Stimulated activated CD8-positive, alpha-beta memory T cell treated with anti-CD3 and anti-CD28 coated beads, Interleukin-4, amount 100 ng/mL, for 24 hours (primary cell): ENCODE data around the gene P2RX5.

Experiments
- DNase-seq: peaks from one replicate; pipeline ENCODE4 v3.0.0-alpha.2; 2020; ENCODE audit warnings: low read depth

P2RX5 gene

GRCh38 chr17:3656755-3657587 is 39.0 kb downstream of the P2RX5 start:
- DNase-seq = no peak

GRCh38 chr17:3656353-3656752 is 39.6 kb downstream of the P2RX5 start:
- DNase-seq = no peak

GRCh38 chr17:3655766-3656165 is 40.2 kb downstream of the P2RX5 start:
- no peak for DNase-seq

GRCh38 chr17:3647769-3648555 is 48.0 kb downstream of the P2RX5 start:
- DNase-seq = no peak

- DNase-seq = no peak
Measured at GRCh38 chr17:3647251-3647650, 48.7 kb downstream of the P2RX5 start.

- no peak for DNase-seq
Measured at GRCh38 chr17:3645310-3645709, 50.6 kb downstream of the P2RX5 start.

- DNase-seq = no peak
Measured at GRCh38 chr17:3643889-3644349, 52.0 kb downstream of the P2RX5 start.

GRCh38 chr17:3641717-3642486 is 54.1 kb downstream of the P2RX5 start:
- no peak for DNase-seq

- DNase-seq = no peak
Measured at GRCh38 chr17:3641014-3641413, 54.9 kb downstream of the P2RX5 start.

GRCh38 chr17:3639981-3640596 is 55.9 kb downstream of the P2RX5 start:
- DNase-seq = no peak

GRCh38 chr17:3636908-3637373 is 59.0 kb downstream of the P2RX5 start:
- no peak for DNase-seq

- peak; percentile 92 for DNase-seq
Measured at GRCh38 chr17:3636154-3636907, 59.6 kb downstream of the P2RX5 start, which contains the start of the genes CTNS and SHPK. TSS of gene CTNS (plus strand) at chr17:3636760. CDS start at chr17:3640207, 3,447 bp downstream. TSS of gene SHPK (minus strand) at chr17:3636250. CDS start at chr17:3636219, 31 bp downstream.

GRCh38 chr17:3635474-3636153 is 60.3 kb downstream of the P2RX5 start:
- DNase-seq = no peak

GRCh38 chr17:3632287-3632686 is 63.7 kb downstream of the P2RX5 start:
- no peak for DNase-seq

GRCh38 chr17:3630781-3631180 is 65.2 kb downstream of the P2RX5 start:
- DNase-seq = no peak

- no peak for DNase-seq
Measured at GRCh38 chr17:3627769-3628167, 68.2 kb downstream of the P2RX5 start.

- DNase-seq = no peak
Measured at GRCh38 chr17:3626831-3627768, 68.9 kb downstream of the P2RX5 start.
